HepG2 (cell line): ENCODE results near the gene NUCB1. TPM values are rescaled to one million over a fixed set of nuclear protein-coding genes. Genes with fewer than 3 reads are reported as not detected.
A peak's percentile ranks its signal among the peaks of the same experiment; 100 is the strongest.

ENCODE experiments used
- ARID3A ChIP-seq: IDR thresholded peaks from 2 replicates; pipeline ENCODE4 v1.6.1; 2012; ENCODE audit warnings: low read depth, low read length, improper control_type of control experiment
- CREM ChIP-seq, 2 experiments: sonication (generic) in 1 of 2; formaldehyde crosslinking in 1 of 2; IDR thresholded peaks; 2 replicates each; pipeline versions ENCODE4 v1.4.0 to v1.6.1; 2016 to 2020; ENCODE audit warnings: antibody characterized with exemption in 1 of 2, mild to moderate bottlenecking in 1 of 2, missing genetic modification reagents in 1 of 2
- HIC2 ChIP-seq: sonication (generic); formaldehyde crosslinking; IDR thresholded peaks from 2 replicates; pipeline ENCODE4 v1.9.0; 2022; ENCODE audit warnings: low read depth, missing genetic modification reagents
- HMG20B ChIP-seq: conservative IDR thresholded peaks from 2 replicates; pipeline ENCODE4 v1.6.1; 2016; ENCODE audit warnings: missing genetic modification reagents, missing compliant biosample characterization
- IRX3 ChIP-seq: sonication (generic); formaldehyde crosslinking; IDR thresholded peaks from 2 replicates; pipeline ENCODE4 v1.8.1; 2023; ENCODE audit warnings: mild to moderate bottlenecking, low read depth, missing genetic modification reagents, borderline replicate concordance
- RFXAP ChIP-seq: sonication (generic); formaldehyde crosslinking; IDR thresholded peaks from 2 replicates; pipeline ENCODE4 v1.4.0; 2020; ENCODE audit warnings: missing genetic modification reagents, borderline replicate concordance
- SP140L ChIP-seq: sonication (generic); formaldehyde crosslinking; IDR thresholded peaks from 2 replicates; pipeline ENCODE4 v1.4.0; 2020; ENCODE audit warnings: missing genetic modification reagents, borderline replicate concordance
- TMF1 ChIP-seq: sonication (generic); formaldehyde crosslinking; IDR thresholded peaks from 2 replicates; pipeline ENCODE4 v1.8.1; 2022; ENCODE audit warnings: low read depth, missing genetic modification reagents
- ZMAT3 ChIP-seq: sonication (generic); formaldehyde crosslinking; conservative IDR thresholded peaks from 2 replicates; pipeline ENCODE4 v1.7.0; 2021; ENCODE audit warnings: missing genetic modification reagents
- ZNF280D ChIP-seq: sonication (generic); formaldehyde crosslinking; IDR thresholded peaks from 2 replicates; pipeline ENCODE4 v1.5.1; 2020; ENCODE audit warnings: mild to moderate bottlenecking, missing genetic modification reagents
- ZNF44 ChIP-seq: sonication (generic); formaldehyde crosslinking; IDR thresholded peaks from 2 replicates; pipeline ENCODE4 v1.5.1; 2020; ENCODE audit warnings: mild to moderate bottlenecking, missing genetic modification reagents
- ZNF597 ChIP-seq: sonication (generic); formaldehyde crosslinking; IDR thresholded peaks from 2 replicates; pipeline ENCODE4 v1.5.0; 2020; ENCODE audit warnings: missing genetic modification reagents
- ZNF720 ChIP-seq: sonication (generic); formaldehyde crosslinking; IDR thresholded peaks from 2 replicates; pipeline ENCODE4 v1.4.0; 2020; ENCODE audit warnings: missing genetic modification reagents
- ZNF740 ChIP-seq: sonication (generic); formaldehyde crosslinking; IDR thresholded peaks from 2 replicates; pipeline ENCODE4 v1.4.0; 2020; ENCODE audit warnings: missing genetic modification reagents
- ZNF768 ChIP-seq: sonication (generic); formaldehyde crosslinking; IDR thresholded peaks from 2 replicates; pipeline ENCODE4 v1.4.0; 2020; ENCODE audit warnings: missing genetic modification reagents
- ZNF850 ChIP-seq: sonication (generic); formaldehyde crosslinking; conservative IDR thresholded peaks from 2 replicates; pipeline ENCODE4 v1.9.0; 2021; ENCODE audit warnings: mild to moderate bottlenecking, missing genetic modification reagents
- polyA plus RNA-seq, 8 experiments: library from polyadenylated mRNA; depleted of rRNA in 3 of 8; stranded (reverse) in 7 of 8; unstranded in 1 of 8; fragments of >200 nt; fragmentation: Illumina TruSeq in 4 of 8; extraction: Trizol in 4 of 8; gene quantifications; 2 replicates each; pipeline versions ENCODE4 v1.2.1 to v1.2.3, GENCODE V29; 2011 to 2016; ENCODE audit warnings: low read depth in 4 of 8, missing spikeins in 1 of 8, mixed read lengths in 1 of 8; ENCODE audit not compliant: insufficient read depth in 1 of 8
- total RNA-seq, 5 experiments: library from RNA; depleted of rRNA; stranded (reverse); fragments of >200 nt; fragmentation: Illumina TruSeq; extraction: Trizol; gene quantifications; 2 replicates each; pipeline ENCODE4 v1.2.3, GENCODE V29; 2016; ENCODE audit warnings: low read depth in 1 of 5

Gene NUCB1
- total and polyA plus RNA-seq, 2 of the 13 experiments (the other 11 are each of a cell fraction or from before 2014, with no cell fraction given) = 82.3 to 106 TPM

GRCh38 chr19:48965040-48965805 is 65.1 kb downstream of the NUCB1 start, which contains the start of gene FTL (continued):
- TF ChIP-seq ZNF597 (peak; percentile 83; the same call in 1 of the 2 replicates), HMG20B (0 out of 2 replicates have a peak, but pooled peaks have one; percentile 52), ZNF740 (CRISPR knock-in tag) (0 out of 2 replicates have a peak, but pooled peaks have one; percentile 22), TMF1 (CRISPR knock-in tag) (peak; percentile 91; the same call in 1 of the 2 replicates), ARID3A (no peak), ZMAT3 (CRISPR knock-in tag) (peak; percentile 89), HIC2 (CRISPR knock-in tag) (no peak), SP140L (CRISPR knock-in tag) (no peak), ZNF850 (CRISPR knock-in tag) (no peak), ZNF720 (peak; percentile 94; the same call in 1 of the 2 replicates), IRX3 (CRISPR knock-in tag) (no peak; the same call in 1 of the 2 replicates), RFXAP (CRISPR knock-in tag) (peak; percentile 88), CREM (IDR thresholded peaks at IDR 0.05) (peak; percentile 41; the same call in 1 of the 2 replicates), CREM (CRISPR knock-in tag; IDR thresholded peaks at IDR 0.05) (no peak), ZNF768 (CRISPR knock-in tag) (peak; percentile 61), ZNF280D (CRISPR knock-in tag) (0 out of 2 replicates have a peak, but pooled peaks have one; percentile 41), ZNF44 (CRISPR knock-in tag) (no peak)
